Ishikawa (cell line): Measurements from ENCODE around the gene ATP6V1G3.

Experiments used
- CEBPB ChIP-seq: IDR thresholded peaks from 2 replicates; pipeline ENCODE4 v1.6.1; 2012
- CREB1 ChIP-seq: IDR thresholded peaks from 2 replicates; pipeline ENCODE4 v1.6.1; 2012; ENCODE audit warnings: low read depth
- EGR1 ChIP-seq: IDR thresholded peaks from 2 replicates; pipeline ENCODE4 v1.6.1; 2012
- EP300 ChIP-seq: IDR thresholded peaks from 2 replicates; pipeline ENCODE4 v1.6.1; 2012; ENCODE audit warnings: borderline replicate concordance
- FOXM1 ChIP-seq: IDR thresholded peaks from 2 replicates; pipeline ENCODE4 v1.6.1; 2012; ENCODE audit warnings: low read depth, borderline replicate concordance
- MAX ChIP-seq: IDR thresholded peaks from 2 replicates; pipeline ENCODE4 v1.6.1; 2012
- NFIC ChIP-seq: IDR thresholded peaks from 2 replicates; pipeline ENCODE4 v1.6.1; 2012
- RAD21 ChIP-seq: IDR thresholded peaks from 2 replicates; pipeline ENCODE4 v1.6.1; 2012; ENCODE audit warnings: low read depth
- REST ChIP-seq: IDR thresholded peaks from 2 replicates; pipeline ENCODE4 v1.6.1; 2012; ENCODE audit warnings: low read depth, mild to moderate bottlenecking
- TAF1 ChIP-seq: IDR thresholded peaks from 2 replicates; pipeline ENCODE4 v1.6.1; 2012; ENCODE audit warnings: low read depth, mild to moderate bottlenecking
- TCF12 ChIP-seq: IDR thresholded peaks from 2 replicates; pipeline ENCODE4 v1.6.1; 2012; ENCODE audit warnings: low read depth
- TEAD4 ChIP-seq: IDR thresholded peaks from 2 replicates; pipeline ENCODE4 v1.6.1; 2012
- USF1 ChIP-seq: IDR thresholded peaks from 2 replicates; pipeline ENCODE4 v1.6.1; 2012
- YY1 ChIP-seq: IDR thresholded peaks from 2 replicates; pipeline ENCODE4 v1.6.1; 2012; ENCODE audit warnings: low read depth
- ZBTB7A ChIP-seq: IDR thresholded peaks from 2 replicates; pipeline ENCODE4 v1.6.1; 2012; ENCODE audit warnings: low read depth

ATP6V1G3 gene

GRCh38 chr1:198544265-198544664 is 3.8 kb upstream of the ATP6V1G3 start:
- no peak for TF ChIP-seq RAD21
- TF ChIP-seq REST = no peak
- no peak for TF ChIP-seq ZBTB7A
- TF ChIP-seq MAX = no peak
- TF ChIP-seq USF1 = no peak
- TF ChIP-seq CREB1 = no peak
- no peak for TF ChIP-seq TAF1

- TF ChIP-seq NFIC = no peak
- no peak for TF ChIP-seq RAD21
- TF ChIP-seq EP300 = no peak
- TF ChIP-seq YY1 = no peak
- TF ChIP-seq REST = no peak
- TF ChIP-seq MAX = no peak
- TF ChIP-seq ZBTB7A = no peak
- TF ChIP-seq CEBPB = no peak
- TF ChIP-seq TEAD4 = no peak
- no peak for TF ChIP-seq FOXM1
- no peak for TF ChIP-seq TCF12
- no peak for TF ChIP-seq CREB1
- no peak for TF ChIP-seq EGR1
Observed at GRCh38 chr1:198543670-198544260, 3.3 kb upstream of the ATP6V1G3 start.

GRCh38 chr1:198542632-198543031 is 2.2 kb upstream of the ATP6V1G3 start:
- no peak for TF ChIP-seq ZBTB7A
- TF ChIP-seq REST = no peak
- no peak for TF ChIP-seq TEAD4
- TF ChIP-seq USF1 = no peak
- no peak for TF ChIP-seq TAF1
- TF ChIP-seq MAX = no peak
- TF ChIP-seq CREB1 = no peak
- TF ChIP-seq FOXM1 = no peak
- TF ChIP-seq NFIC = no peak
- TF ChIP-seq CEBPB = no peak
- no peak for TF ChIP-seq RAD21
- no peak for TF ChIP-seq EP300

GRCh38 chr1:198541737-198542136 is 1.3 kb upstream of the ATP6V1G3 start:
- no peak for TF ChIP-seq MAX
- TF ChIP-seq NFIC = no peak
